DOHH2 (cell line): ENCODE measurements around the gene SHLD1.

ENCODE experiments used
- EZH2phosphoT487 ChIP-seq: fragments of 200-600 bp; sonication (generic); IDR thresholded peaks from 2 replicates; pipeline ENCODE4 v1.6.1; 2017; ENCODE audit warnings: borderline replicate concordance, mild to moderate bottlenecking, antibody characterized with exemption, low read length, moderate library complexity, mixed read lengths
- TF ChIP-seq, protein P1 (sequence below): fragments of 200-600 bp; sonication (generic); IDR thresholded peaks from one replicate; pipeline ENCODE4 v1.5.1; 2014; ENCODE audit warnings: antibody characterized with exemption, mild to moderate bottlenecking, low read depth, low read length; ENCODE audit not compliant: poor library complexity, severe bottlenecking

DNA sequence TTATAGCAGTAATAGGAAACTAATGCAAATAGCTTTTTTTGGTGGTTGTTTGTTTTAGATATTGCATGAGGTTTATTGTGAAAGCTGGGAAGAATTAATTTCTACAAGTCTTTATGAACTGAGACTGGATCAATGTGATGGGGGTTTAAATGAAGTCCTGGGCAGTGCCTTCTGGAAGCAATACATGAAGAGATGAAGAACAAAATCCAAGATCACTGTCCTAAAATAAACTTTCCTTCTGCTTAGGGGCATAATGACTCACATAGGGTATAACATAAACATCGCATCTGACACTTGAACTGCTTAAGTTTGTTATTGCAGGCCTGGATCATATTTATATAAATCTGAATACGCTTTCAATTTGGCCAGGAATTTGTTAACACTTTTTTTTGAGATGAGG is 20.9 kb upstream of the SHLD1 start:
- TF ChIP-seq, protein P1, sequence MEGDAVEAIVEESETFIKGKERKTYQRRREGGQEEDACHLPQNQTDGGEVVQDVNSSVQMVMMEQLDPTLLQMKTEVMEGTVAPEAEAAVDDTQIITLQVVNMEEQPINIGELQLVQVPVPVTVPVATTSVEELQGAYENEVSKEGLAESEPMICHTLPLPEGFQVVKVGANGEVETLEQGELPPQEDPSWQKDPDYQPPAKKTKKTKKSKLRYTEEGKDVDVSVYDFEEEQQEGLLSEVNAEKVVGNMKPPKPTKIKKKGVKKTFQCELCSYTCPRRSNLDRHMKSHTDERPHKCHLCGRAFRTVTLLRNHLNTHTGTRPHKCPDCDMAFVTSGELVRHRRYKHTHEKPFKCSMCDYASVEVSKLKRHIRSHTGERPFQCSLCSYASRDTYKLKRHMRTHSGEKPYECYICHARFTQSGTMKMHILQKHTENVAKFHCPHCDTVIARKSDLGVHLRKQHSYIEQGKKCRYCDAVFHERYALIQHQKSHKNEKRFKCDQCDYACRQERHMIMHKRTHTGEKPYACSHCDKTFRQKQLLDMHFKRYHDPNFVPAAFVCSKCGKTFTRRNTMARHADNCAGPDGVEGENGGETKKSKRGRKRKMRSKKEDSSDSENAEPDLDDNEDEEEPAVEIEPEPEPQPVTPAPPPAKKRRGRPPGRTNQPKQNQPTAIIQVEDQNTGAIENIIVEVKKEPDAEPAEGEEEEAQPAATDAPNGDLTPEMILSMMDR = no peak
- TF ChIP-seq EZH2phosphoT487 = no peak
